ENCODE measurements around the gene OR7D4. TPM values are rescaled to one million over a fixed set of nuclear protein-coding genes. Genes with fewer than 3 reads are reported as not detected.
"Not testable (repeated sequence)": the region's sequence is repeated elsewhere in the genome, so short reads cannot be mapped to it uniquely, and the experiment has no call there.

Gene OR7D4
- total RNA-seq: not detected

DNA sequence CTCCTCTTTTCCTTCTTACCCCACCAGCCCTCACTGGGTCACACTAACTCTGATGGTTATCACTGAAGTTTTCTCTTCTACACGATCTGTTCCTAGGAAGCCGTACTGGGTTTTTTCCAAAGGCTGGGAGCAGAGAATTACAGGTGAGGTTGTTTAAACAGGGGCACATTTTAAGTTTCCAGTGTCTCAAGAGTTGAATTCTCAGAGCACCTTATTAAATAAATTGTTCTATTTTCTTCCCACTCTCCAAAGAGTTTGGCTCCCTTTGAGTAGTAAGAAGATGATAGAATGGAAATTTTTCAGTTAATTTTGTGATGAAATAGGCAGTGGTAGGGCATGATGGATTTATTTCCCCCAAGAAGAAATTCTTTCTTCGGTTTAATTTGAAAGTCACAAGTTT, at the start of gene OR7D4:
Gene OR7D4, minus strand, starts transcription at position 101 of the 400 bp plus-strand sequence. CDS start 4,752 bp downstream, outside the sequence.
- TF ChIP-seq POLR2AphosphoS5 (IDR thresholded peaks at IDR 0.05) (no peak), EP300 (IDR thresholded peaks at IDR 0.05; ENCODE audit: low read depth) (no peak), POLR2A (IDR thresholded peaks at IDR 0.05) (no peak)
- TF ChIP-seq, protein P1, sequence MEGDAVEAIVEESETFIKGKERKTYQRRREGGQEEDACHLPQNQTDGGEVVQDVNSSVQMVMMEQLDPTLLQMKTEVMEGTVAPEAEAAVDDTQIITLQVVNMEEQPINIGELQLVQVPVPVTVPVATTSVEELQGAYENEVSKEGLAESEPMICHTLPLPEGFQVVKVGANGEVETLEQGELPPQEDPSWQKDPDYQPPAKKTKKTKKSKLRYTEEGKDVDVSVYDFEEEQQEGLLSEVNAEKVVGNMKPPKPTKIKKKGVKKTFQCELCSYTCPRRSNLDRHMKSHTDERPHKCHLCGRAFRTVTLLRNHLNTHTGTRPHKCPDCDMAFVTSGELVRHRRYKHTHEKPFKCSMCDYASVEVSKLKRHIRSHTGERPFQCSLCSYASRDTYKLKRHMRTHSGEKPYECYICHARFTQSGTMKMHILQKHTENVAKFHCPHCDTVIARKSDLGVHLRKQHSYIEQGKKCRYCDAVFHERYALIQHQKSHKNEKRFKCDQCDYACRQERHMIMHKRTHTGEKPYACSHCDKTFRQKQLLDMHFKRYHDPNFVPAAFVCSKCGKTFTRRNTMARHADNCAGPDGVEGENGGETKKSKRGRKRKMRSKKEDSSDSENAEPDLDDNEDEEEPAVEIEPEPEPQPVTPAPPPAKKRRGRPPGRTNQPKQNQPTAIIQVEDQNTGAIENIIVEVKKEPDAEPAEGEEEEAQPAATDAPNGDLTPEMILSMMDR (IDR thresholded peaks at IDR 0.05): no peak
- H3K4me3 ChIP-seq: no peak within 1 kb of the TSS
- in situ Hi-C loops (cut with MboI; ENCODE audit: low pct_ligation_motif_present in 1 of 4, low pct_unique_long_range_greater_than_20kb in 1 of 4, low sequenced_read_pairs in 3 of 4): no loop called here

DNA sequence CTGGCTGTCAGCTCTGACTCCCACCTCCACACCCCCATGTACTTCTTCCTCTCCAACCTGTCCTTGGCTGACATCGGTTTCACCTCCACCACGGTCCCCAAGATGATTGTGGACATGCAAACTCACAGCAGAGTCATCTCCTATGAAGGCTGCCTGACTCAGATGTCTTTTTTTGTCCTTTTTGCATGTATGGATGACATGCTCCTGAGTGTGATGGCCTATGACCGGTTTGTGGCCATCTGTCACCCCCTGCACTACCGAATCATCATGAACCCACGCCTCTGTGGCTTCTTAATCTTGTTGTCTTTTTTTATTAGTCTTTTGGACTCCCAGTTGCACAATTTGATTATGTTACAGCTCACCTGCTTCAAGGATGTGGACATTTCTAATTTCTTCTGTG, 31.8 kb upstream of the OR7D4 start:
- in situ Hi-C loops (cut with MboI; ENCODE audit: low pct_ligation_motif_present in 1 of 4, low pct_unique_long_range_greater_than_20kb in 1 of 4, low sequenced_read_pairs in 3 of 4) (no loop called here), intact Hi-C loops (cut with DNase I; ENCODE audit: low total_unique reads) (no loop called here)
- Histone ChIP-seq H3K27me3 (no peaks in the 10 kb centered on the region), H3K36me3 (no peaks in the 10 kb centered on the region), H3K9me3 (no peaks in the 10 kb centered on the region), H3K4me1 (no peaks in the 10 kb centered on the region), H3K27ac (no peak overlapping the region), H3K4me3 (no peak overlapping the region)
- DNase-seq: no peak
- WGBS, 2 donors (ENCODE audit: low coverage in 1 of 2): 74 to 76% methylated on average over 3 to 5 of the region's 5 CpGs
- no peak for TF ChIP-seq EP300 (IDR thresholded peaks at IDR 0.05; ENCODE audit: low read depth)

More for the DNA sequence above, at the start of gene OR7D4:
- intact Hi-C loops (cut with DNase I; ENCODE audit: low total_unique reads): loop anchor here (10.0 kb wide), 1 partner anchor 575 kb away; no protein-coding TSS in a partner anchor
- Histone ChIP-seq H3K9me3 (no peaks in the 10 kb centered on the region), H3K36me3 (no peaks in the 10 kb centered on the region), H3K27ac (no peak within 1 kb of the TSS), H3K4me1 (no peaks in the 10 kb centered on the region), H3K27me3 (no peaks in the 10 kb centered on the region)
- DNase-seq: no peak
- 61 to 81% methylated on average over 3 of the region's 3 CpGs for WGBS, 2 donors (ENCODE audit: low coverage in 1 of 2)

DNA sequence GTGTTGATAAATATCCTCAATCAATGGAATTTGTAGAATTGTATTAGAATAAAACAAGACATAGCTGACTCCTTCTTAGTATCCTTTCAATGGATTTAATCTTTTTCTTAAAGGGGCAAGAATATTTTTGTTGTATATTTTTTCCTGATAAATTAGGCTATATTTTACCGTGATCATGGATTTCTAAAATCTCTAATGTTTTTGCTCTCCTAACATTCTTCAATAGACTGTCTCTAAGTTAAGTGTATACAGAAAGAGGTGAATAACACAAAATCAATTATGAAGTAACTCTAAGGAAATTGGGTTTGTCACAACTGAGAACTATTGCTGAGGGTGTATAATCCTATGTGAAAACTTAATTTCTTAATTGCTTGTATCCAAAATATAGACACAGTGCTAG, 31.2 kb upstream of the OR7D4 start, which contains the start of gene OR7E24:
Gene OR7E24, plus strand, starts transcription at position 301 of the 400 bp plus-strand sequence. CDS start 114 bp downstream, outside the sequence.
- no peaks in the 10 kb centered on the region for H3K4me1 ChIP-seq
- intact Hi-C loops (cut with DNase I; ENCODE audit: low total_unique reads) (no loop called here), in situ Hi-C loops (cut with MboI; ENCODE audit: low pct_ligation_motif_present in 1 of 4, low pct_unique_long_range_greater_than_20kb in 1 of 4, low sequenced_read_pairs in 3 of 4) (no loop called here)
- H3K36me3 ChIP-seq: no peaks in the 10 kb centered on the region
- no peaks in the 10 kb centered on the region for H3K27me3 ChIP-seq
- no peak within 1 kb of the TSS for H3K27ac ChIP-seq
- no peak for TF ChIP-seq POLR2A (IDR thresholded peaks at IDR 0.05)
- H3K9me3 ChIP-seq: no peaks in the 10 kb centered on the region
- no peak for DNase-seq
- 77 to 81% methylated on average over 1 of the region's 1 CpG for WGBS, 2 donors (ENCODE audit: low coverage in 1 of 2)
- no peak within 1 kb of the TSS for H3K4me3 ChIP-seq

DNA sequence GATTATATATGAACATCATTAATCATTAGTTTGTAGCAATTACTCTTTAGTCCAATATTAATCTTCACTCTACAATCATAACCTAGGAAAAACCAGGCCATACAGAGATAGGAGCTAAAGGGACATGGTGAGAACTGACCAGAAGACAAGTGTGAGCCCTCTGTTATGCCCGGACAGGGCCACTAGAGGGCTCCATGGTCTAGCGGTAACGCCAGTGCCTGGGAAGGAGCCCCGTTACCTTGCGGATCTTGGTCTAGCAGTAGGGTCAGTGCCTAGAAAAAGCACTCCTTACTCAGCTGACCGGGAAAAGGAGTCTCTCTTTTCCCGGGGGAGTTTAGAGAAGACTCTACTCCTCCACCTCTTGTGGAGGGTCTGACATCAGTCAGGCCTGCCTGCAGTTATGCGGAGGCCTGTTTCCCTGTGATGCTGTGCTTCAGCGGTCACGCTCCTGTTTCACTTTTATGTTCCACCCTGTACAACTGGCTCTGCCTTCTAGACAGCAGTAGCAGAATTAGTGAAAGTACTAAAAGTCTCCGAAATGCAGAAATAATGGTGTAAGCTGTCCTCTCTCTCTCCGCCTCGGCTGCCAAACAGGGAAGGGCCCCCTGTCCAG, 13.8 kb downstream of the OR7D4 start:
- Histone ChIP-seq H3K27ac (no peak overlapping the region), H3K36me3 (no peaks in the 10 kb centered on the region), H3K9me3 (no peaks in the 10 kb centered on the region), H3K4me1 (peaks cover 0 to 5% (median 2%) of the 10 kb centered on the region in 4 donors), H3K27me3 (no peaks in the 10 kb centered on the region), H3K4me3 (peak overlapping the region in 1 of 4 donors; percentile 35)
- intact Hi-C loops (cut with DNase I; ENCODE audit: low total_unique reads): no loop called here
- DNase-seq: peak; percentile 72
- in situ Hi-C loops (cut with MboI; ENCODE audit: low pct_ligation_motif_present in 1 of 4, low pct_unique_long_range_greater_than_20kb in 1 of 4, low sequenced_read_pairs in 3 of 4): loop anchor here in 2 of 4 donors (10.0 kb wide), 1 partner anchor 589 kb away; no protein-coding TSS in a partner anchor
- TF ChIP-seq EP300 (IDR thresholded peaks at IDR 0.05; ENCODE audit: low read depth) (no peak), POLR2A (IDR thresholded peaks at IDR 0.05) (no peak), POLR2AphosphoS5 (IDR thresholded peaks at IDR 0.05) (no peak)
- TF ChIP-seq, protein P1 (IDR thresholded peaks at IDR 0.05): peak; percentile 70 to 89 (median 81)
- 35% methylated on average over 13 of the region's 13 CpGs; no CpG with 5 or more reads in 1 of the 2 donors for WGBS, 2 donors (ENCODE audit: low coverage in 1 of 2)

DNA sequence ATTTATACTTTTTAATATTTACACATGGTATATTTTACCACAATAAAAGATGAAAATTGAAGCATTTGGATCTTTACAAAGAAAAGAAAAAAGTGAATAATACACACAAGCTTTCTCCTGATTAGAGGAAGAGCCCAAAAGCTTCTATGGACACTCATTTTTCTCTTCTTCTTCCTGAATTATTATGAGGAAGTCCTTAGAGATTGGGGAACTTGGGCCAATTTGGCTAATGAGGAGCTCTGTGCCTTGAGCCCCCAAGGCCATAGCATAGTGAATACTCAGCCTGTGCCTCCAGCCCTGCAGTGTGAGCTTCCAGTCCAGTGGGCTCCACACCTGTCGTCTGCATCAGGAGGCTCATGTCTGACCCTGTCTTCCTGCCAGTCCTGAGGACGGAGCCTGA, 21.3 kb downstream of the OR7D4 start:
- intact Hi-C loops (cut with DNase I; ENCODE audit: low total_unique reads); H3K27ac ChIP-seq; H3K27me3 ChIP-seq; H3K9me3 ChIP-seq; H3K4me1 ChIP-seq; in situ Hi-C loops (cut with MboI; ENCODE audit: low pct_ligation_motif_present in 1 of 4, low pct_unique_long_range_greater_than_20kb in 1 of 4, low sequenced_read_pairs in 3 of 4); H3K36me3 ChIP-seq; H3K4me3 ChIP-seq; DNase-seq: not testable (repeated sequence)
- 93% methylated on average over 2 of the region's 2 CpGs; no CpG with 5 or more reads in 1 of the 2 donors for WGBS, 2 donors (ENCODE audit: low coverage in 1 of 2)

Measured in transverse colon (tissue), 4 donors.